GM21576 (cell line): Measurements from ENCODE around the gene ETV4.
A peak's percentile ranks its signal among the peaks of the same experiment; 100 is the strongest.
"Not testable (repeated sequence)": the region's sequence is repeated elsewhere in the genome, so short reads cannot be mapped to it uniquely, and the experiment has no call there.

Experiments used
- ATAC-seq: cut with Tn5 transposase; IDR thresholded peaks from one replicate; pipeline ENCODE4 v1.9.1; 2021; ENCODE audit warnings: mild to moderate bottlenecking, moderate library complexity; ENCODE audit not compliant: unreplicated experiment

ETV4 gene

GRCh38 chr17:43517615-43518386 lies 28.3 kb downstream of the ETV4 start:
- ATAC-seq = no peak

GRCh38 chr17:43517161-43517560 lies 29.0 kb downstream of the ETV4 start:
- ATAC-seq = no peak

GRCh38 chr17:43515656-43516055 lies 30.5 kb downstream of the ETV4 start:
- ATAC-seq = no peak

- not testable (repeated sequence) for ATAC-seq
Measured at GRCh38 chr17:43511199-43511598, 34.9 kb downstream of the ETV4 start.

GRCh38 chr17:43509440-43509839 lies 36.7 kb downstream of the ETV4 start:
- not testable (repeated sequence) for ATAC-seq

- ATAC-seq = no peak
Measured at GRCh38 chr17:43490621-43491020, 55.5 kb downstream of the ETV4 start.

GRCh38 chr17:43483674-43484551 lies 62.2 kb downstream of the ETV4 start, which contains the start of gene DHX8:
TSS of gene DHX8 (plus strand) at chr17:43483975. CDS start at chr17:43484038, 63 bp downstream.
- peak; percentile 89 for ATAC-seq

- no peak for ATAC-seq
Measured at GRCh38 chr17:43482103-43483012, 63.8 kb downstream of the ETV4 start.

GRCh38 chr17:43479948-43480347 lies 66.2 kb downstream of the ETV4 start:
- ATAC-seq = no peak
